NCI-H345 treated with DMSO at 0.1 percent for 48 hours (cell line): Measurements from ENCODE around the gene ARF1.

ENCODE experiments used
- DNase-seq: peaks from one replicate; lab custom pipeline; 2025; ENCODE audit not compliant: unreplicated experiment; lab: John Stamatoyannopoulos, UW

The ARF1 gene

GRCh38 chr1:228145463-228146416 is 63.2 kb downstream of the ARF1 start:
- DNase-seq: no peak

GRCh38 chr1:228146417-228147150 is 64.1 kb downstream of the ARF1 start:
- DNase-seq: no peak

- no peak for DNase-seq
Measured at GRCh38 chr1:228147151-228147693, 64.7 kb downstream of the ARF1 start.

GRCh38 chr1:228147768-228148167 is 65.3 kb downstream of the ARF1 start:
- no peak for DNase-seq

- no peak for DNase-seq
Measured at GRCh38 chr1:228148196-228148861, 65.8 kb downstream of the ARF1 start.
